Measurements from ENCODE around the gene RPL11.
A peak's percentile ranks its signal among the peaks of the same experiment; 100 is the strongest.
"Not testable (repeated sequence)": the region's sequence is repeated elsewhere in the genome, so short reads cannot be mapped to it uniquely, and the experiment has no call there.

The RPL11 gene

DNA sequence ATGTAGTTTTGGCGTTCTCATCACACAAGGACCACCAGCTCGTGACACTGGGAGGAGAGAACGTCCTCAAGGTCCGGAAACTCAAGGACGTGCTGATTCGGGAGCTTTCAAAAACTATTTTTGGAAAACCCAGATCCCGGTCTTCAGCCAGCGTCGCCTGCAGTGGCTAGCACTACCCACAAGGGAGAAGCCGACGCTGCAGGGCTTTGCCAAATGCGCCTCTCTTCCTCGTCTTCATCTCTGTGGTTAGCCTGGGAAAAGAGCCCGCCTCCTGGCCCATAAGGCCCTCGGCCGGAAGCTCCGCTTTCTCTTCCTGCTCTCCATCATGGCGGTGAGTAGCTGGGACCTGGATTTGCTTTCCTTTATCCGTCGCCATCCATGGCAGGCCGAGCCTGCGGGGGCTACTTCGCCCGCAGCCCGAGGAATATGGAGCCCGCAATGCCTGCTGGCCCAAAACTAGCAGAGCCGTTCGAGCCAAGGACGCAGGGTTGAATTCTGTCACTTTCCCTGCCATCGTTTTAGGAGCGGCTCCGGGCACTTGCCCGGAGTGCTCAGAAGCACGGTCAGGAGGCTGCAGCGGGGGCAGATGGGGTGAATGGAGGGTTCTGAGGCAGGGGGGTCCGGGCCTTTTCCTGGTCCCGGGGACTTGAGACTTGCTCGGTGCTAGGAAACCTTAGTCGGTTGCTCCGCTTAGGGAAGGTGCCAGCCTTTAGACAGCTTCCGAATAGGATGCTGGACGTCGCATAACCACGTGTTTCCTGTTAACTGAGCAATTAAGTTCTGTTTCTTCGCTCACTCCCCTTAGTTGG, at the start of gene RPL11:
RPL11 (plus strand) TSS at position 308 of the 809 bp plus-strand sequence; CDS start at position 326, 18 bp downstream.
- peak; percentile 64 to 67 for DNase-seq (ENCODE audit: low read depth in 2 of 2, low spot score in 1 of 2)

DNA sequence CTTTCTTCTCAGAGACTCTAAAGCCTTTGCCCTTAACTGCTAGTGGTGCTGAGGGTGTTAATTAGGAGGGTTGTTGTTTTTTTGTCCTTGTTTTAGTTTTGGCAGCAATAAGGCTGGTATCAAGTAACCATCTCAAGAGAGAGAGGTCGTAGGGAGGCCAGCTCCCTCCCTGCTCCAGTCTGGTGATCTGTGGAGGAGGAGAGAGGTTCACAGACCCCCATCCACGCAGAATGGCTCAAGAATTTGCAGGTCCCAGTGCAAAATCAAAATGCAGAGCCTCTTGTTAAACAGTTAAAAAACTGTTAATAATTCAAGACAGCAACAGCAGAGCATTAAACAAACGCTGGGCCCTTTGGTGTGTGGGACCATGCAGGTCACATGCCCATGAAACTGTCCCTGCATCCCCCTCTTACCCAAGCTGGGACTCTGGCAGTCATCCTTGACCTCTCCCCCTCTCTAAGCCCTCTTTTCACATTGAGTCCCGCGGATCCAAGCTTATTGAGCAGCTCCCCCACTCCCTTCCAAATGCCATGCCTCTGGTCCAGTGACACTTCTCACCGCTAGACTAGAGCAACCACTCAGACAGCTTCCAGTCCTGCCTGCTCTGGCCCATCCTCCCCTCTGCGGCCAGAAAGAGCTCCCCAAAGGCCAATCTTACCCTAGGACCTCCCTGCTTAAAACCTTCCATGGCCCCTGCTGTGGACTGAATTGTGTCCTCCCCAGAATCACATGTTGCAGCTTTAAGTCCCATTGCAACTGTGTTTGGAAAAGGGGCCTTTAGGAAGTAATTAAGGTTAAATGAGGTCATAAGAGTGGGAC, 47.7 kb upstream of the RPL11 start:
- DNase-seq (ENCODE audit: low read depth in 2 of 2, low spot score in 1 of 2): no peak

DNA sequence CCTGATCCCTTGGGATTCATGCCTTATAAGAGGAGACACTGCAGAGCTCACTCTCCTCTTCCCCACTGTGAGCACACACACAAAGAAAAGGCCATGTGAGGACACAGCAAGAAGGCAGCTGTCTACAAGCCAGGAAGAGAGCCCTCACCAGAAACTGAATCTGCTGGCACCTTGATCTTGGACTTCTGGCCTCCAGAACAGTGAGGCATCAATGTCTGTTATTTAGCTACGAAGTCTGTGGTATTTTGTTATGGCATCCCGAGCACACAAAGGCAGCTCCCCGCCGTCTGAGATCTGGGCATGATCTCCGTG, 47.1 kb upstream of the RPL11 start:
- DNase-seq (ENCODE audit: low read depth in 2 of 2, low spot score in 1 of 2): no peak

DNA sequence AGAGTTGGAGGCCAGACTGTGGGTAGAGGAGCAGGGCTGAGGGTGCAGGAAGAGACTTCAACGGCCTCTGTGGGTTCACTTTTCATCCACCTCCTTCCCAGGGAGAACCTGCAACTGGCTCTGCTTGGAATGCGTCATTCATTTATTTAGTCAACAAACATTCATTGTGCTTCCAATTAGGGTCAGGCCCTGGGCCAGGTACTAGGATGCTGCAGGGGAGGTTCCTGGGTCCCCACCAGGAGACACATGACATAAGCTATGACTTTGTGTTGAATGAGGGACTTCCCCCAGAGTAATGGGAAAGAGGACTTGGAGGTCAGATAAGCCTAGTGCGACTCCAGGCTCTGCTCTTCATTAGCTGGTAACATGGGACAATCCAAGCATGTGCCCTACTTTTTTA, 46.3 kb upstream of the RPL11 start:
- DNase-seq (ENCODE audit: low read depth in 2 of 2, low spot score in 1 of 2): no peak

DNA sequence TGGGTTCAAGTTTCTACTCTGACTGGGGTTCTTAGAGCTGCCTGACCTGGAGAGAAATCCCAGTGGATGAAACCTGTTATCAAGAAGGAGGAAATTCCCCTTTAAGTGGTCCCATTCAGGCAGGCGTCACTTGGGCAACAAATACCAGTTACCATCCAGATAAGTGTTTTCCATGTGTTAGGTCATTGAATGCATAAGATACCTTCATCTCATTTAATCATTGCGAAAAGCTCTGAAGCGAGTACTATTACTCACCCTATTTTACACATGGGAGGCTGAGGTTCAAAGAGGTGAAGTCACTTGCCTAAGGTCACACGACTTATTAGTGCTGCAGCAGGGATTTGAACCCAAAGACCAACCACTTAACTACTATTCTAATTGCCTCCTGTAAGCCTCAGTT, 45.5 kb upstream of the RPL11 start:
- DNase-seq (ENCODE audit: low read depth in 2 of 2, low spot score in 1 of 2): no peak

DNA sequence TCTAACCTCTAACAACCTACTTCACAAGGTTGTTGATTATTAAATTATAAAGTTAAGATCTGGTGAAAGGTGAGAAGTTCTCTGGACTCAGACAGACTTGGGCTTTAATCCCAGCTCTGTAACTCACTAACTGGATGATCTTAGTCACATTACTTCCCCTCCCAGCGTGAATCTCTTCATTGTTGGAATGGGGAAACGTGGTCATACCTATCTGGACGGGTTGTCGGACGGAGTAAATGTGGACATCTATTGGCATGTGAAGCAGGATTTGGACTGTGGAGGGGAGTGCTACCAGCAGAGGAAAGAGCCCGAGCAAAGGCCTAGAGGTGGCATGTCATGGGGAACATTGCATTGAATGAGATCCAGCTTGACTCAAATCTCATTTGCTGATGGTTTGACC, 45.1 kb upstream of the RPL11 start:
- no peak for DNase-seq (ENCODE audit: low read depth in 2 of 2, low spot score in 1 of 2)

DNA sequence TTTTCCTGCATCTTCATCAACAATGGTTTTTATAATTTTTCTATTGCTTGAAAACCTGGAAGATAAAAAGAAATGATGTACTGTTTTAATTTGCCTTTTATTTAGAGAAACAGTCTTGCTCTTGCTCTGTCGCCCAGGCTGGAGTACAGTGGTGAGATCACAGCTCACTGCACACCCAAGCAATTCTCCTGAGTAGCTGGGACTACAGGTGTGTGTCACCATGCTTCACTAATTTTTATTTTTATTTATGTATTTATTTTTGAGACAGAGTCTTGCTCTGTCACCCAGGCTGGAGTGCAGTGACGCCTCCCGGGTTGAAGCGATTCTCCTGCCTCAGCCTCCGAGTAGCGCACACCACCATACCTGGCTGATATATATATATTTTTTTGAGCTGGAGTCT, 43.0 kb upstream of the RPL11 start:
- DNase-seq (ENCODE audit: low read depth in 2 of 2, low spot score in 1 of 2): no peak

DNA sequence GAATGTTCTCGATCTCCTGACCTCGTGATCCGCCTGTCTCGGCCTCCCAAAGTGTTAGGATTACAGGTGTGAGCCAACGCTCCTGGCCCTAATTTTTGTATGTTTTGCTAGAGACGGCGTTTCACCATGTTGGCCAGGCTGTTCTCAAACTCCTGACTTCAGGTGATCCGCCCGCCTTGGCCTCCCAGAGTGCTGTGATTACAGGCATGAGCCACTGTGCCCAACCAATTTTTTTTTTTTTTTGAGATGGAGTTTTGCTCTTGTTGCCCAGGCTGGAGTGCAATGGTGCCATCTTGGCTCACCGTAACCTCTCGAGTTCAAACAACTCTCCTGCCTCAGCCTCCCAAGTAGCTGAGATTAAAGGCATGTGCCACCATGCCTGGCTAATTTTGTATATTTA, 42.4 kb upstream of the RPL11 start:
- not testable (repeated sequence) for DNase-seq (ENCODE audit: low read depth in 2 of 2, low spot score in 1 of 2)

DNA sequence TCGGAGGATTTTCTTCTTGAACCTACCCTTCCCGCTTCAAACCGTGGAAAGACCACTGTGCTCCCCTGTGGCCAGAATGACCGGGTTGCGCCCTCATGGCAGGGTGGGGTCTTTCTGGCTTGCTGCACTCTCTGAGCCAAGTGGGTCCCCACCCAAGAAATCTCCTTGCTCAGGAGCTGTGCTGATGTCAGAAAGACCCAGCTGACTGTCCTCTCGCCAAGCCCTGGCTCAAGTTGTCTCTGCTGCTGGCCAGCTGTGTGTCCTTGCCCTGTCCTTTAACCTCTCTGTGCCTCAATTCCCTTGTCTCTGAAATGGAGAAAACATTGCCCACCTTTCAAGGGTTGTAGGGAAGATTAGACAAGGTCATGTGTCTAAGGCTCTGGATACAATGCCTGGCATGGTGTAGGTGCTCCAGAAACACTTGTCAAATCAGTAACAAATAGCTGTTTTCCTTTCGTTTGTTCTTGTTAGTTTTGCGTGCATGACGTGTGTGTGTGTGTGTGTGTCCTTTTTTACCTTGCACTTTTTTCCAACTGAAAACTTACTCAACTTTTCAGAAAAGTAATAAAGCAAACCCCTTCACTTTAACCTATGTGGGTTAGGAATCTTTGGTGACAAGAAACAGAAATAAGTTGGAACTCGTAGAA, 41.1 kb upstream of the RPL11 start:
- no peak for DNase-seq (ENCODE audit: low read depth in 2 of 2, low spot score in 1 of 2)

DNA sequence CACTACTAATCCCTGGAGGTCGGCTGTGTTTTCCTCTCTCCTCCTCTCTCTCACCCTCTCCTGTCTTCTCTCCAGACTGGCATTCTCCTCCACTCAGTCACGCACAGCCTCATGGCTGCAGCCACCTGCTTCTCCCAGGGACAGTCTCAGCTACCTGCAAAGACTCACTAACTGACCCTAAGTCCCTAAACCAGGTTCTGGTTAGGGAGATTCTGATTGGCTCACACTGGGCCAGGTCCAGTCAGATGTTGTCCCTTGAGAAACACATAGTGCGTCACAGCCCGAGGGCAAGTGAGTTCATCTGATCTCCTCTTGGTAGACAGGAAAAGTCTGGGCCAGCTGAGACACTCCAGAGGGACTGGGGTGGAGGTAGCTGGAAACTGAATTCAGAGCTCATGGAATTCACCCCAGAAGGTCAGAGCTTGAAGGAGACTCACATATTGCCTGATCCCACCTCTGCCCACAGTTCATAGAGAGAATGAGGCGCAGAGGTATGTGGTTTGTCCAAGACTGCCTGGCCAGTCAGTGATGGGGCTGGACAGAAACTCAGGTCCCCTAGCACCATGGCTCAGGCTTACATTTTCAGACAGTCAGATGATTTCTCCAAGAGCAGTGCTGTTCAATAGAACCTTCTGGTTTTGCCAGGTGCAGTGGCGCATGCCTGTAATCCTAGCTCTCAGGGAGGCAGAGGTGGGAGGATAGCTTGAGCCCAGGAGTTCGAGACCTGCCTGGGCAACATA, 40.4 kb upstream of the RPL11 start:
- DNase-seq (ENCODE audit: low read depth in 2 of 2, low spot score in 1 of 2): no peak

DNA sequence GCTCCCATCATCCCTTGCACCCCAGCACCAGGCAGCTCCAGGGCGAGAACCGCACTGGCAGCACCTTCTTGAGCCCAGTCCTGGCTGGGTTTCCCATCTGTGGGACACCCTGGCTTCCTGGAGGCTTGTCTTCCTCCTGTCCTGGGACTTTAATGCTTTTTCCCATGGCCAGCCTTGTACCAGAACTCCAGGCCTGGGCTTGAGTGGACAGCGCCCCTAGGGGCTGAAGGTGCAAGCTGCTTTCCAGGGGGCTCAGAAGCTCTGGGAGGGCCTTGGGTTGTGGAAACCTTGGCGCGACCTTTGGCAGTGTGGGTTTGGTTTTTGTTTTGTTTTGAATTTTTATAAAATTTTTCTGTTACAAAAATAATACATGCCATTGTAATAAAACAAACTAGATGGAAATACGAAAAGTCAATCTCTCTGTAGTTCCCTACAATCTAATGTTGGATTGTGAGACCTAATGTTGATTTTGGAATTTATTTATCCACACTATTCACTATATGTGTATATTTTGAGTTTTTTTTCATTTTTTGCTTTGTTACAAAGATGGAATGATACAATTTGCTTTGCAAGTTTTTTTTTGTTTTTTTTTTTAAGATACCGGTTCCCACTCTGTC, 33.8 kb upstream of the RPL11 start:
- no peak for DNase-seq (ENCODE audit: low read depth in 2 of 2, low spot score in 1 of 2)

DNA sequence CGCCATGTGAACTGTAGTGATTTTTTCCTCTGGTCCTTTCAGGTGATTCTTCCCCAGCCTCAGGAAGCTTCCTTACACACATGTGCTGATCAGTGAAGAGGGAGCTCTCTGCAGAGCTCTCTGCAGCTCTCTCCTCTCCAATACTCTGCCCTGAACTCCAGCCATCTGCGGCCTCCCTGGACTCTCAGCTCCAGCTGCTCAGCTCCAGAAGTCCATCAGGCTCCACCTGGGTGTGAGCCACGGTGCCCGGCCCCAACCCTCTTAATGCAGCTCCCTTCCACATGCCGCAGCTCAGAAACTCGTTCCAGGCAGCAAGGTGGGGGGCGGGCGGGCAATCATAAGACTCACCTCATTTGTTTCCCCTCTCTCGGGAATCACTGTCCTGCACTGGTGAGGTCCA, 30.9 kb upstream of the RPL11 start:
- no peak for DNase-seq (ENCODE audit: low read depth in 2 of 2, low spot score in 1 of 2)

DNA sequence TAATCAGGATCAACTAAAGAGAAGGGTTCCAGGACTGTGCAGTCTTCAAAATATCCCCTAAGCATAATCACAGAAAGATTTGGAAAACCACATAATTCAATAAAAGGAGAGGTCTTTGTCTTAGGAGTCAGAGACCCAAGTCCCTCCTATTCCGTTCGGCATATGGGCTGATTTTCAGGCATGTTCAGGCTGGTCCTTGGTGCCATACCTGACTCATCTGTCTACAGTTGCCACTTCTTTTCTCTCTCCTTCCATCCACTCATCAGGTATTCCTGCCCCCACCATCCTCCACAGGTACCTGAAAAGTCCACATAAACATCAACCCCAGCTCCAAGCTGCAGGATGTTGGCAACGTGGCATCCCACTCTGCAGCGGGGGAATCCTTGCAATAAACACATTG, 29.7 kb upstream of the RPL11 start:
- no peak for DNase-seq (ENCODE audit: low read depth in 2 of 2, low spot score in 1 of 2)

DNA sequence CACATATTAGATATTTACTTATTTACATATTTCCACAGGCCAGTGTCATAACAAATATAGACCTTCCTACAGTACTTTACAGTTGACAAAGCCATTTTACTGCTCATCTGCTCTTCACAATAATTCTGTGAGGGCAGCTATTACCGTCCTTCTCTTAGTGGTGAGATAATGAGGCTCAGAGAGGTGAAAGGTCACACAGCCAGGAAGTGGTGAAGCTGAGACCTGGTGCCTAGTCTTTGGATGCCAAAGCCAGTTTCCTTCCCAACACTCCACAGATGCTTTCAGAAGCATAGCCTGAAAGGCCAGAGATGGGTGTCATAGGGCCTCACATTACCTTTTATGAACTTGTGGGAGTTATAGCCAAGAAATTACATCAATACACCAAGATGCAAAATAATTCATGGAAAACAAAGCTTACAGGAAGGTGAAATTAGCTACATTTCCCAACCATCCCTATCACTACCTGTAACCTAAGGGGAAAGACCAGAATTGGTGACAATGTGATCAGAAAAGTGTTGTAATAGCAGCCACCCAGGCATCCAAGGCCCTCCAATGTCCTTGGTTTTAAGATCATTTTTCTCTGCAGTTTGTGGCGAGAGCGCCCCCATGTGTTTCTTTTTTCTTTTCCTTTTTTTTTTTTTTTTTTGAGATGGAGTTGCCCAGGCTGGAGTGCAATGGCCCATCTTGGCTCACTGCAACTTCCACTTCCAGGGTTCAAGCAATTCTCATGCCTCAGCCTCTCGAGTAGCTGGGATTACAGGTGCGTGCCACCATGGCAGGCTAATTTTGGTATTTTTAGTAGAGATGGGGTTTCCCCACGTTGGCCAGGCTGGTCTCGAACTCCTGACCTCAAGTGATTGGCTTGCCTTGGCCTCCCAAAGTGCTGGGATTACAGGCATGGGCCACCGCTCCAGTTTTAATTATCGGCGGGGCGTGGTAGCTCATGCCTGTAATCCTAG, 26.5 kb upstream of the RPL11 start:
- DNase-seq (ENCODE audit: low read depth in 2 of 2, low spot score in 1 of 2): no peak

DNA sequence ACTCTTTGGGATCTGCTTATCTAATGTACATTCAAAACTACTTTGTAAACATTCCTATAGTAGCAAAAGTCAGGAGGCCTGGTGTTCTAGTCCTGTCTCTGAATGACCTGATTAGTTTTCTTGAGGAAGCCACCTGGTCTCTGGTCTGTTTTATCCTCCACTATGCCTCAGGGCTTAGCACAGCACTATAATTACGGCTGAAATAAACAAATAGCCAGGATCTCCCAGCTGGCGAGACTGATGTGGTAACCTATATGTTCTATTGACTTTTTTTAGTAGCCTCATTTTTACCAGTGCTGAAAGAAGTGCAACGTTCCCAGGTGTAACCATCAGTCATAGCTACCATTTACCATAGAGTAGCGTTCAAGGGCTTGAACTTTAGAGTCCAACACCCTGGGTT, 24.2 kb upstream of the RPL11 start:
- DNase-seq (ENCODE audit: low read depth in 2 of 2, low spot score in 1 of 2): no peak

DNA sequence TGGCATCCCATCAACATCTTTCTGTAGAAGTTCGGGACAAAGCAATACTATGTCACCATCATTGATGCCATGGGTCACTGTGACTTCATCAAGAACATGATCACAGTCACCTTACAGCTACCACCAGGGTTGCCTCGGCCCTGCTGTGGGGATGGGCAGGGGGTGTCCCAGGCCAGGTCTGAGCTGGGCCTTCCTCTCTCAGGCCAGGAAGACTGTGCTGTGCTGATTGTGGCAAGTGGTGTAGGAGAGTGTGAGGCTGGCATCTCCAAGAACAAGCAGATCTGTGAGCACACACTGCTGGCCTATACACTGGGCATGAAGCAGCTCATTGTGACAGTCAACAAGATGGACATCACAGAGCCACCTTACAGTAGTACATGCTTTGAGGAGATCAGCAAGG, 20.9 kb upstream of the RPL11 start:
- no peak for DNase-seq (ENCODE audit: low read depth in 2 of 2, low spot score in 1 of 2)

DNA sequence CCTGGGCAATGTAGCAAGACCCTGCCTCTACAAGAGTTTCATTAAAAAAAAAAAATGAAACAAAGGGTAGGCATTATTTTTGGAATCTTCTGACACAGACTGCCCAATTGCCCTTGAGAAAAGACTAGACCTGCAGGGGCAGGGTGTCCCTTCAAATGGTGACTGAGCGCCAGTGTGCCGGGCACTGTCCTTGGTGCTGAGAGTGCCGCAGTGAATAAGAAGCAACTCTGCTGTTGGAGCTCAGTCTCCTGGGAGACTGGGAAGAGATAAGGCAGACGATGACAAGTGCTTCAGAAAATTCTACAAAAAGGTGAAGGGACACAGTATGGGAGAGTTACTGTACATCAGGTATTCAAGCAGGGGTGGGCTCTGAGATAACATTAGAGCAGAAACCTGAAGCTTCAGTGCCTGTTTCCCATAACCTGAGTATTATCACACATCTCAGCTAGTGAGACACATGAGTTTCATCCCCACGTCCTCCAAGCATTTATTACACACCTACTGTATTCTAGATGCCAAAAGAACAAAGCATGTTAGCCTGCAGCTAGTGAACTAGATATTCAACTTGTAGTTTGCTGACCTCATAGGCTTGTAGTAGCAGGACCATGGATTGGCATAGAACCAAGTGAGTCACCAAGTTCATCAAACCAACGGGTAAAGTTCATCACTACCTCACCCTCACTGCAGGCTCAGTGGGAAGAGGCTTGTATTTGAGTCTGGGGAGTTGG, 18.4 kb upstream of the RPL11 start:
- DNase-seq (ENCODE audit: low read depth in 2 of 2, low spot score in 1 of 2): no peak

DNA sequence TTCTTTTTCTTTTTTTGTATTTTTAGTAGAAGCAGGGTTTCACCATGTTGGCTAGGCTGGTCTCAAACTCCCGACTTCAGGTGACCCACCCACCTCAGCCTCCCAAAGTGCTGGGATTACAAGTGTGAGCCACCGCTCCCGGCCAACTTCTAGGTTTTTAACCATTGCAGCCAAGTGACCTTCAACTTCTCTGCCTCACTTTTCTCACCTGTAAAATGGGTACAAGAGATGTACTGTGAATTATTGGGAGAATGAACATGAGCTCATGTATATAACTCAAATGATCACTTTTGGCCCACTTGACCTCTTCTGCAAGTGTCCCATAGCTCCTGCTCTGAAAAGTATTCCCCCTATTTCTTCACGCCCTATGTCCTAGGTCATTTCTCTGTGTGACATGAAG, 11.8 kb upstream of the RPL11 start:
- no peak for DNase-seq (ENCODE audit: low read depth in 2 of 2, low spot score in 1 of 2)

DNA sequence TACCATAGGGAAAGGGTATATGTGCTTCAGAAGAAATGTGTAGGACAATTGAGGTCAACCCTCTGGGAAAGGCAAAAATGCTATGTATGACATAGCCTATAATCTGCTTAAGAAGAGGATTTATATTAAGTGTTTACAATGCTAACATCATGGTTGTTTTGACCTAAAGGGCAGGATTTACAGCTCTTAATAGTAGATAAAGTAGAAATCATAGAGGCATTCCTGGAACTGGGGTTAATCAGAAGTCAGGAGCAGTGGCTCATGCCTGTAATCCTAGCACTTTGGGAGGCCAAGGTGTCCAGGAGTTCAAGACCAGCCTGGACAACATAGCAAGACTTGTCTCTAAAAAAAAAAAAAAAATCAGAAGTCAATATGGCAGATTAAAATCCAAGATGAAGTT, 8.7 kb upstream of the RPL11 start:
- DNase-seq (ENCODE audit: low read depth in 2 of 2, low spot score in 1 of 2): no peak
